NB4 (cell line): ENCODE measurements around the gene PRDM15.

Experiments
- DNase-seq: peaks from one replicate; pipeline ENCODE4 v3.0.0; 2010; ENCODE audit warnings: low read depth
- H3K4me3 ChIP-seq: one replicate; pipeline ENCODE4 v1.5.1; 2011; ENCODE audit warnings: mild to moderate bottlenecking, low read depth, low read length, moderate library complexity
- CTCF ChIP-seq: IDR thresholded peaks from one replicate; pipeline ENCODE4 v1.5.1; 2012; ENCODE audit warnings: low read depth, low read length
- MAX ChIP-seq: IDR thresholded peaks from 2 replicates; pipeline ENCODE4 v1.6.1; 2011; ENCODE audit warnings: low read depth, low read length
- MYC ChIP-seq: IDR thresholded peaks from 2 replicates; pipeline ENCODE4 v1.6.1; 2011; ENCODE audit warnings: low read depth, low read length
- POLR2A ChIP-seq: IDR thresholded peaks from 2 replicates; pipeline ENCODE4 v1.6.1; 2011; ENCODE audit warnings: mild to moderate bottlenecking; ENCODE audit not compliant: insufficient read length; ENCODE audit errors: extremely low read depth

Gene PRDM15

GRCh38 chr21:41779659-41780058 is 99.5 kb downstream of the PRDM15 start:
- H3K4me3 ChIP-seq = no peak overlapping the region
- no peak for DNase-seq
- TF ChIP-seq MYC = no peak
- TF ChIP-seq MAX = no peak
- TF ChIP-seq POLR2A = no peak
- TF ChIP-seq CTCF = no peak

DNA sequence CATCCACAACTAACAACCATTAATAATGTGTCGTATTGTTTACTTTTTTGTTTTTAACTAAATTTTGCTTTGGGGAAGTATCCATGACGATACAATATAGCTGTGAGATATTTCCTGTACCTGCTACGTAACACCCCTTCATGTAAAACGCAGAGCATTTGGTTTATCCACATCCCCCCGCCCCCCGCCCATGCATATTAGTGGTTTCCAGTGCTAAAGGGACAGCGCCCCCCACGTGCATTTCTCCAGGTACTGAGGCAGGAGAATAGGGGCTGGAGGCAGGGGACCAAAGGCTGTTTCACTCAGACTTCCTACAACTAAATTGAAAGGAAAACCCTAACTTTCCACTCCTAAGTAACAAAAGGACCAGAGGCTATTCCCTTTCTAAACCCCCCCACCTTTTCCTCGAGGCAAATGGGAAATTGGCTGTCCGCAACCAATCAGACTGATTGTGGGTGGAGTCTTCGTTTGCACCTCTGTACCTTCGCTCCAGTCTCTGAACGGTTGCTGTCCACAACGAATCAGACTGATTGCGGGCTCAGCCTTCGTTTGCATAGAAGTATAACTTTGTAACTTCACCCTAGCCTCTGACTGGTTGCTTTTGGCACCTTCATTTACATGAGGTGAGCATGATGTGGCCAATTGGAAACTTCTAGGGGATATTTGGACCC is 100.1 kb downstream of the PRDM15 start:
- no peak overlapping the region for H3K4me3 ChIP-seq
- no peak for TF ChIP-seq POLR2A
- no peak for TF ChIP-seq CTCF
- TF ChIP-seq MYC = no peak
- no peak for TF ChIP-seq MAX

GRCh38 chr21:41777951-41778815 is 101.0 kb downstream of the PRDM15 start:
- no peak overlapping the region for H3K4me3 ChIP-seq
- peak; percentile 52 for DNase-seq
- TF ChIP-seq CTCF (peak; percentile 64), MYC (no peak), MAX (no peak), POLR2A (no peak)

More for the DNA sequence above, 100.1 kb downstream of the PRDM15 start:
- DNase-seq = no peak

- no peak overlapping the region for H3K4me3 ChIP-seq
- TF ChIP-seq POLR2A = no peak
- no peak for TF ChIP-seq MYC
- no peak for TF ChIP-seq MAX
- TF ChIP-seq CTCF = no peak
- no peak for DNase-seq
Measured at GRCh38 chr21:41776778-41777177, 102.4 kb downstream of the PRDM15 start.

- TF ChIP-seq CTCF (no peak), POLR2A (no peak), MAX (no peak), MYC (no peak)
- no peak overlapping the region for H3K4me3 ChIP-seq
- DNase-seq = no peak
Measured at GRCh38 chr21:41775149-41775472, 104.0 kb downstream of the PRDM15 start.
